DOHH2 (cell line): ENCODE measurements around the gene CAPZA1.
"Not testable (repeated sequence)": the region's sequence is repeated elsewhere in the genome, so short reads cannot be mapped to it uniquely, and the experiment has no call there.

Source experiments
- H3F3A ChIP-seq: fragments of 200-600 bp; sonication (generic), shearing (Covaris generic); 2 replicates; pipeline ENCODE4 v1.6.0; 2016; ENCODE audit warnings: antibody characterized with exemption, mild to moderate bottlenecking; ENCODE audit not compliant: control insufficient read depth, insufficient read depth
- H3K27ac ChIP-seq: fragments of 200-600 bp; sonication (generic); 2 replicates; pipeline ENCODE4 v1.5.1; 2014; ENCODE audit warnings: low read depth, mild to moderate bottlenecking, low read length, moderate library complexity
- H3K27me3 ChIP-seq: fragments of 200-600 bp; sonication (generic); 2 replicates; pipeline ENCODE4 v1.6.1; 2014; ENCODE audit warnings: mild to moderate bottlenecking, low read length, mixed read lengths; ENCODE audit not compliant: control insufficient read depth
- H3K36me3 ChIP-seq: fragments of 200-600 bp; sonication (generic); 2 replicates; pipeline ENCODE4 v1.6.1; 2014; ENCODE audit warnings: mild to moderate bottlenecking, low read length, moderate library complexity, mixed read lengths; ENCODE audit not compliant: control insufficient read depth
- H3K4me1 ChIP-seq: fragments of 200-600 bp; sonication (generic); 2 replicates; pipeline ENCODE4 v1.6.1; 2014; ENCODE audit warnings: mild to moderate bottlenecking, low read length, mixed read lengths; ENCODE audit not compliant: control insufficient read depth
- H3K4me2 ChIP-seq: fragments of 200-600 bp; sonication (generic); 2 replicates; pipeline ENCODE4 v1.6.0; 2014; ENCODE audit warnings: mild to moderate bottlenecking, low read length, moderate library complexity
- H3K4me3 ChIP-seq: fragments of 200-600 bp; sonication (generic); 2 replicates; pipeline ENCODE4 v1.5.1; 2014; ENCODE audit warnings: mild to moderate bottlenecking, low read length, mixed read lengths
- H3K79me2 ChIP-seq: fragments of 200-600 bp; sonication (generic); 2 replicates; pipeline ENCODE4 v1.6.1; 2014; ENCODE audit warnings: mild to moderate bottlenecking, low read length, mixed read lengths; ENCODE audit not compliant: control insufficient read depth
- H3K9me2 ChIP-seq: fragments of 200-600 bp; sonication (generic); replicated peaks from 2 replicates; pipeline ENCODE4 v1.6.1; 2014; ENCODE audit warnings: mild to moderate bottlenecking, low read length, mixed read lengths; ENCODE audit not compliant: control insufficient read depth
- H3K9me3 ChIP-seq: fragments of 200-600 bp; sonication (generic); 2 replicates; pipeline ENCODE4 v1.6.1; 2014; ENCODE audit warnings: antibody characterized with exemption, low read length, mixed read lengths; ENCODE audit not compliant: control insufficient read depth, insufficient read depth
- H4K20me1 ChIP-seq: fragments of 200-600 bp; sonication (generic); 2 replicates; pipeline ENCODE4 v1.6.0; 2014; ENCODE audit warnings: low read depth, mild to moderate bottlenecking, antibody characterized with exemption, low read length, moderate library complexity; ENCODE audit not compliant: control insufficient read depth, insufficient read depth
- CTCF ChIP-seq: fragments of 200-600 bp; sonication (generic); IDR thresholded peaks from one replicate; pipeline ENCODE4 v1.5.1; 2014; ENCODE audit warnings: antibody characterized with exemption, mild to moderate bottlenecking, low read depth, low read length; ENCODE audit not compliant: poor library complexity, severe bottlenecking
- EZH2phosphoT487 ChIP-seq: fragments of 200-600 bp; sonication (generic); IDR thresholded peaks from 2 replicates; pipeline ENCODE4 v1.6.1; 2017; ENCODE audit warnings: borderline replicate concordance, mild to moderate bottlenecking, antibody characterized with exemption, low read length, moderate library complexity, mixed read lengths

Gene CAPZA1

GRCh38 chr1:112636597-112637253 lies 17.1 kb downstream of the CAPZA1 start:
- H3K27me3 ChIP-seq = no peaks in the 10 kb centered on the region
- peaks cover 50% of the 10 kb centered on the region for H4K20me1 ChIP-seq
- H3K4me1 ChIP-seq = peaks cover 52% of the 10 kb centered on the region
- H3K79me2 ChIP-seq = peaks cover 90% of the 10 kb centered on the region
- H3K36me3 ChIP-seq = peaks cover 53% of the 10 kb centered on the region
- H3K4me3 ChIP-seq = no peak overlapping the region
- no peak overlapping the region for H3K4me2 ChIP-seq
- H3K27ac ChIP-seq = no peak overlapping the region
- no peak for TF ChIP-seq EZH2phosphoT487
- no peaks in the 10 kb centered on the region for H3K9me2 ChIP-seq
- peaks cover 19% of the 10 kb centered on the region for H3F3A ChIP-seq
- H3K9me3 ChIP-seq = no peaks in the 10 kb centered on the region

- Histone ChIP-seq H3K36me3 (peaks cover 48% of the 10 kb centered on the region), H3K4me2 (no peak overlapping the region), H4K20me1 (peaks cover 42% of the 10 kb centered on the region), H3F3A (peaks cover 19% of the 10 kb centered on the region), H3K27ac (no peak overlapping the region), H3K9me2 (no peaks in the 10 kb centered on the region), H3K4me1 (peaks cover 44% of the 10 kb centered on the region), H3K79me2 (peaks cover 90% of the 10 kb centered on the region), H3K9me3 (no peaks in the 10 kb centered on the region), H3K4me3 (no peak overlapping the region), H3K27me3 (no peaks in the 10 kb centered on the region)
- no peak for TF ChIP-seq CTCF
- no peak for TF ChIP-seq EZH2phosphoT487
These were observed 17.9 kb downstream of the CAPZA1 start for GRCh38 chr1:112637254-112638109.

- TF ChIP-seq EZH2phosphoT487 (no peak), CTCF (no peak)
- peaks cover 38% of the 10 kb centered on the region for H3K4me1 ChIP-seq
- no peaks in the 10 kb centered on the region for H3K27me3 ChIP-seq
- H3K9me2 ChIP-seq = no peaks in the 10 kb centered on the region
- no peak overlapping the region for H3K27ac ChIP-seq
- peaks cover 38% of the 10 kb centered on the region for H4K20me1 ChIP-seq
- no peak overlapping the region for H3K4me2 ChIP-seq
- H3K9me3 ChIP-seq = no peaks in the 10 kb centered on the region
- H3K79me2 ChIP-seq = peaks cover 90% of the 10 kb centered on the region
- peaks cover 19% of the 10 kb centered on the region for H3F3A ChIP-seq
- no peak overlapping the region for H3K4me3 ChIP-seq
- H3K36me3 ChIP-seq = peaks cover 45% of the 10 kb centered on the region
These were observed 18.4 kb downstream of the CAPZA1 start for GRCh38 chr1:112638110-112638428.

GRCh38 chr1:112640437-112640836 lies 20.8 kb downstream of the CAPZA1 start:
- not testable (repeated sequence) for H3K4me3 ChIP-seq, H3K27me3 ChIP-seq, H3K9me3 ChIP-seq, H3K4me2 ChIP-seq, H3K9me2 ChIP-seq, H3K27ac ChIP-seq
- peaks cover 14% of the 10 kb centered on the region for H3F3A ChIP-seq
- H3K4me1 ChIP-seq = peaks cover 18% of the 10 kb centered on the region
- peaks cover 52% of the 10 kb centered on the region for H3K36me3 ChIP-seq
- peaks cover 22% of the 10 kb centered on the region for H4K20me1 ChIP-seq
- peaks cover 90% of the 10 kb centered on the region for H3K79me2 ChIP-seq
